Activated CD8-positive, alpha-beta memory T cell treated with anti-CD3 and anti-CD28 coated beads for 1 hour (primary cell): ENCODE results near the gene ANKMY1.

Source experiments
- DNase-seq, 2 donors: peaks; one replicate each; pipeline ENCODE4 v3.0.0-alpha.2; 2020; ENCODE audit warnings: low read depth in 1 of 2; ENCODE audit errors: extremely low read depth in 1 of 2

Gene ANKMY1

GRCh38 chr2:240438810-240439697 lies 118.7 kb downstream of the ANKMY1 start:
- DNase-seq = no peak

GRCh38 chr2:240437861-240438809 lies 119.7 kb downstream of the ANKMY1 start:
- peak; percentile 15 to 64 for DNase-seq

DNA sequence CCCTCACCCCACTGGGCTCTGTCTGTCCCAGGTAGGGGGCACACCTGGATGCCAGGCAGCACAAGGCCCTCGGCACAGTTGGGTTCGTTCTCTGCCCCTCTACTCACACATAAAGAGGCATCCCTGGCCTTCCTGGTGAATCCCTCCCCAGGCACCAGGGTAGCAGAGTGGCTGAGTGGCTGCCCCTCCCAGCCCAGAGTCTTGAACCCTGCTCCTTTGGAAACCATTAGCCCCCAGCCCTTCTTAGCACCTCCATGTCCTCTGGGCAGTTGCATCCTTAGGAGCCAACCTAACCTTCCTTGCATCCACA lies 120.3 kb downstream of the ANKMY1 start:
- DNase-seq = no peak

GRCh38 chr2:240436683-240437550 lies 120.9 kb downstream of the ANKMY1 start:
- no peak for DNase-seq

- DNase-seq = no peak
Measured at GRCh38 chr2:240435948-240436682, 121.7 kb downstream of the ANKMY1 start.

DNA sequence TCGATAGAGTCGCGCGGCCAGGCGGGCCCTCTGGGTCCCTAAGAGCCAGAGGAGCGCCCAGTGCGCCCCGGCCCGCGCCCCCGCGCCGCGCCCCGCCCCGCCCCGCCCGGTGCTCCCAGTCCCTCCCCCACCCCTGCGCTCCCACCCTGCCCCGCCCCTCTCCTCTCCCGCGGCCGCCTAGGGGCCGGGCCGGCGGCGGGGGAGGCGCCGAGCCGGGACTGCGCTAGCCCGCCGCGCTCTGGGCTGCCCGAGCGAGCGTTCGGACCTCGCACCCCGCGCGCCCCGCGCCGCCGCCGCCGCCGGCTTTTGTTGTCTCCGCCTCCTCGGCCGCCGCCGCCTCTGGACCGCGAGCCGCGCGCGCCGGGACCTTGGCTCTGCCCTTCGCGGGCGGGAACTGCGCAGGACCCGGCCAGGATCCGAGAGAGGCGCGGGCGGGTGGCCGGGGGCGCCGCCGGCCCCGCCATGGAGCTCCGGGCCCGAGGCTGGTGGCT lies 122.3 kb downstream of the ANKMY1 start, which contains the start of gene GPC1:
Gene GPC1, plus strand, starts transcription at position 207 of the 491 bp plus-strand sequence. Its CDS starts 256 bp downstream, at position 463.
- no peak for DNase-seq

DNA sequence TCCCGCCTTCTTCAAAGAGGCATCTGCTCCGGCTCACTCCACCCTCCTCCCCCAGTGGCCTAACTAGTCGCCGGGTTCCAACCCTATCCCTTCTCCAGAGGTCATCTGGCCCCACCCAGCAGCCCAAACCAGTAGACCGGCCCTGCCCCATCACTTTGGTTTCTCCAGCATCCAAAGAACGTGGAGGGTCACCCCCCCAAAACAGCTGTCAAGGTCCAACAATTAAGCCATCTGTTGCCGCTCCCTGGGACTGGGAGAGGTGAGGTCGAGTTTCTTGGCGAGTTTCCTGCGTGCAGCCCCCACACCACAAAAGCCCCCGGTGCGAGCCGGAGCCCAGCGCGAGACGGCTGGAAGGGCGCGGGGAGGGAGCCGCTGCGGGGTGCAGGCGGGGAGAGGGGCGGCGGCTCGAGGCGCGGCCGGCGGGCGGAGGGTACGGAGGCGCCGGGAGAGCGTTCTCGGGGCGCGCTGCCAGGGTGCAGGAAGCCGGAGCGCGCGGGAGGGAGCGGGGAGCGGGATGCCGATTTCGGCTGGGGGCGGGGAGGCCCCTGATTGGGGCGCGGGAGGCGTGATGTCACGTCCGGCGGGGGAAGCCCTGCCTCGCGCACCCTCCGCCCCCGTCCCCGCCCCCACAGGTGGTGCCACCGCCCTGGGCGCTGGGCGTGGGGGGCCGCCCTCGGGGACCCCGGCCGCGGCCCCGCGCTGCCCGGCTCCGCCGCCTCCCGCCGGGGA lies 122.9 kb downstream of the ANKMY1 start:
- peak; percentile 73 to 89 for DNase-seq

DNA sequence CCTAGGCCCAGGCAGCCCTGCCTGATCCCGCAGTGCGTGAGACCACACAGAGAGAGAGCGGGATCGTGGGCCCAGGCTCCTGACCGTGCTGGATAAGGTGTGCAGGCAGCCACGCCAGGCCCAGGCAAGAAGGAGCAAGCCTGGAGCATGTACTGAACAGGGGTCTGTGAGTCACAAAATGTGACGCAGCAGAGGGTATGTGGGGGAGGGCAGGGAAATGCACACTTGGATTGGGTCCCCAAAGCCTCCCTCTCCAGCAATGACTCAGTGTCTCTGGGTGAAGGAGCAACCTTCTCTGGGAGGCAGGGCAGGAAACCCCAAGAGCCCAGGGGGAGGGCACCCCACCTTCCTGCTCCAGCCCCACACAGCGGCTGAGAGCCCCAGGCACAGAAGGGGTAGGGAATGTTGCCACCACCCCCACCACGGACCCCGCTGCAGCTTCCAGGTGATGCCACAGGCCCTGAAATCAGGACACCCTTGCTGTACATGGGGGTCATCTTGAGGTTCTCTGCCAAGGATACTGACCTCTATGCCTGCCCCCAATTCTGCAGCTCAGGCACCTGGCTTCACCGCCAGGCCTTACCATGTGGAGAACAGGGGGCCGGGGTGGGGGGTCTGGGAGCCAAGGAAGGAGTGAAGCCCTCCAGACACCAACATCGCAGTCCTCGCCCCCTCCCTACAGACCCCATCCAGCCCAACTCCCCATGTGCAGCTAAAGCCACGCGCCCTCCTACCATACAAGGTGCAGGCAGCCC lies 123.6 kb downstream of the ANKMY1 start:
- DNase-seq = no peak

DNA sequence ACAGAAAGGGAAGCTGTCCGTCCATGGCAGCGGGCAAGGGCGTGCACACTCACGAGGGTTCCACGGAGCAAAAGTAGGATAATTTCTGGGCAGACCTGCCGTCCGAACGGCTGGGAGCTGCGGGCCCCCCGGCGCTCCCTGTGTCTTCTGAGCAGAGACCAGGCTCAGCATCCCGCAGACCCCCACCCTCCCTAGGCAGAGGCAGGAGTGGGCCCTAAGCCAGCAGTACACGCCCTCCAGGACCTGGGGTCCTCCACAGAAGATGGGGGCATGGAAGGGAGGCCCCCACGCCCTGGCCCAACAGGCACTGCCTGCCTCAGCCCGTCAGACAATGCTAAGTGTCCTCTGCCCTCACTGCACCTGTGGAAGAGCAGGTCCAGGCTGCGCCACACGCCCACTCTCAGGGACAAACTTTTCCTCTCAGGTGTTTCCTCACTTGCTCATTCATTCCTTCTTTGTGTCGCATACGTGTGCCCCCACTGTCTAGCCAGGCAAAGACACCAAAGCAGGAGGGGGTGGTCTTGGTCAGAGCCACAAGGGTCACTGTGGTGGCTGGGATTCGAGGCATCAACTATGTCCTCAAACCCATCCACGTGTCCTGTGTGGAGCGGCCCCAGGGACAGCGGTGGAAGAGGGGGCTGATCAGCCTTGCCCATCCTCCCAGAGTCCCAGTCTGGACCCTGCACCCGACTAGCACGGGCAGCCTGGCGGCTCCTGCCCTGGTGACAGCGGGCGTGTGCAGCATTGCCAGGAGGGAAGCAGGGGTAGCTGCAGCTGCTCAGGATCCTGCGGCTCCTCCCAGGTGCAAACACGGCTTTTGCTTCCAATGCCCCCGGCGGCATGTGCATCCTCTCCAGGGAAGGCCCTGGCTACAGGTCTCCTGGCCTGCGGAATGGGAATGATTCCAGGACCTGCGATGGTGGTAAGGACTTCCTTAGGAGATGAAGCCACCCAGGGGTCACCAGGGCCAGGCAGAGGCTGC lies 124.7 kb downstream of the ANKMY1 start:
- DNase-seq = no peak

DNA sequence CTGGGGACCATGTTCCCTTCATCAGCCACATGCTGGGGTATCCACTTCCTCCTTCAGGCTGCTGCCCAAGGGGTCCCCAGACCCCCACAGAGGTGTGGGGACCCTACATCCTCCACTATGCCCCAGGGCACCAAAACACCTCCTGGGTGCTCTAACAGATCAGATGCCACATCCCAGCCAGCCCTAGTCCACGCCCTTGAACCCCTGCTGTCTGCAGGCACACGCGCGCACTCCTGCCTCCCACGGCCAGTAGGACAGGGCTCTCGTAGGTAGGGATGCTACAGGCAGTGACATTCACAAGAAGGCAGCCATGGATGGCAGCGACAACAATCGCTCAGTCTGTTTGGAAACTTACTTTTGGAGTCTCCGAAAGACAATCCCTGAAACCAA lies 125.4 kb downstream of the ANKMY1 start:
- no peak for DNase-seq

DNA sequence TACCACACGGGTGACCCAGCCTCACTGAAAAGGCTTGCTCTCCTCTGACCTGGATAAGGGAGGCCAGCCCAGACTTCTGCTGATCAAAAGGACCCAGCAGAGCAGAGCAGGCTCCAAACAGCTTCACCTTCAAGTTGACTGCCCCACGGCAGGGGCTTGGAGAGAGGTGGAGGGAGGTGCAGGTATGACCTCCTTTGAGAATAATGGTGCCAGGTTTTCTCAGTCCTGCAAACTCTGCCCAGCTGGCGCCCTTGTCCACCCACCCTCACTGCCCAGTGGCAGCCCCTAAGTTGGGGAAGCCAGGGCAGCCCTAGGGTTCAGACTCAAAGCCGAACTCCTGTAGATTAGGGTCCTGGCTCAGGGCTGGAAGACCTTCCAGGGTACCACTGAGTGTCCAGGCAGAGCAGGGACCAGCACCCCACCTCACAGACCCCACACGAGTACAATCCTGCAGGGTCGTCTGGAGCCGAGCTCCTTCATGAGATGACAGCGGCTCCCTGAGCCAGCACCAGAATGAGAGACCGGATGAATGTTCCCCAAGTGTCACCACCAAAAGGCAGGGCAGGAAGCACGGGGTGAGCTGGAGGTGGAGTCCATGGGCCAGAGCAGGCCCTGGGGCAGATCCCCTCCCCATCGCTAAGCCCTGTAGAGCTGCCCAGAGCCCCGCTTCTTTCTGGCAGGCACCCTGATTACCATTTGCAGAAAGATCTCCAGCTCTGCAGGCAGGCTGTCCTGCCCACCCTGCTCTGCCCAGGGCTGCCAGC lies 125.9 kb downstream of the ANKMY1 start:
- DNase-seq = no peak

DNA sequence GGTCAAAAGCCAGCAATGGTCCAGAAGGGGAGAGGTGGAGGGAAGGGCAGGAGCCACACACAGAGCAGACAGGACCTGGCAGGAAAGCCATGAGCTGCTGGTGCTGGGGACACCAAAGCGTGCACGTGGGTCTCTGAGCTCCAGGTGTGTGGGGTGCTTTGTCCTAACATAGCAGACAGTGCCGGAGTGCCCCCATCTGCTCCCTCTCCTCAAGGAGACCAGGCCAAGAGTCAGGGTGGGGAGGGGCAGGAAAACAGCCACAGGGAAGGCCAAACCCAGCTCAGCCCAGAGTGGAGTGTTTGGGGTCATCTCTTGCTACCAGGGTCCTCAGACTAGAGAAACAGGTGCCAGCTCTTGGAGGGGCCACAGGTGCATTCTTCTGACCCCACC lies 126.5 kb downstream of the ANKMY1 start:
- no peak for DNase-seq

GRCh38 chr2:240430595-240430994 lies 127.2 kb downstream of the ANKMY1 start:
- no peak for DNase-seq

- no peak for DNase-seq
Measured at GRCh38 chr2:240429872-240430491, 127.8 kb downstream of the ANKMY1 start.
